K562 (cell line): ENCODE results near the gene ANO3. TPM values are rescaled to one million over a fixed set of nuclear protein-coding genes. Genes with fewer than 3 reads are reported as not detected.
"Not testable (repeated sequence)": the region's sequence is repeated elsewhere in the genome, so short reads cannot be mapped to it uniquely, and the experiment has no call there.

Experiments used
- ATAC-seq: fragments of 200-7000 bp; cut with Tn5 transposase; 3 replicates; pipeline ENCODE4 v1.9.1; 2020; ENCODE audit warnings: moderate library complexity
- BruUV-seq: library from RNA; stranded (reverse); fragments of 400-500 nt; replicated peaks from 2 replicates; lab custom pipeline; 2021; lab: Mats Ljungman, UMichigan
- CTCF ChIA-PET: fragments of 300-600 bp; formaldehyde crosslinking; extraction: SDS; loops from one replicate; lab custom pipeline; 2021; ENCODE audit warnings: low intra/inter-chr PET ratio; lab: Yijun Ruan, JAX
- POLR2A ChIA-PET: fragments of 300-600, 350-650 bp; sonication (Branson Sonifier 250); formaldehyde crosslinking; extraction: SDS; loops from one replicate; lab custom pipeline; 2021; ENCODE audit warnings: antibody characterized with exemption, inconsistent platforms; lab: Yijun Ruan, JAX
- DNase-seq, 4 experiments: peaks; one replicate each; pipeline versions ENCODE4 v3.0.0 to v3.0.0-alpha.2; 2011 to 2018; ENCODE audit warnings: low spot score in 3 of 4, mixed read lengths in 3 of 4; ENCODE audit errors: extremely low read depth in 1 of 4
- FAIRE-seq: peaks from 2 replicates; lab custom pipeline; 2011; peaks lifted over from hg19 to GRCh38; lab: Jason Lieb, UNC
- H2AFZ ChIP-seq: 2 replicates; pipeline ENCODE4 v1.6.0; 2011; ENCODE audit warnings: low read depth, low read length, control low read depth, inconsistent platforms
- H3K27ac ChIP-seq: fragments of 200-600 bp; 3 replicates; pipeline ENCODE4 v1.8.0; 2011; ENCODE audit warnings: low read depth, mild to moderate bottlenecking, control low read depth, inconsistent platforms, low read length, moderate library complexity, mixed read lengths; ENCODE audit errors: extremely low read depth
- H3K27me3 ChIP-seq, 2 experiments: fragments of 300-600 bp in 1 of 2; 2 replicates in 1 of 2; 3 replicates in 1 of 2; pipeline versions ENCODE4 v1.6.0 to v1.8.0; 2011; ENCODE audit warnings: inconsistent platforms in 2 of 2, low read length in 2 of 2, mild to moderate bottlenecking in 1 of 2, mixed read lengths in 1 of 2, moderate library complexity in 1 of 2; ENCODE audit not compliant: control insufficient read depth in 2 of 2, insufficient read depth in 2 of 2
- H3K36me3 ChIP-seq: fragments of 300-600 bp; 3 replicates; pipeline ENCODE4 v1.8.0; 2011; ENCODE audit warnings: mild to moderate bottlenecking, low read length, inconsistent platforms; ENCODE audit not compliant: control insufficient read depth, insufficient read depth
- H3K4me1 ChIP-seq, 2 experiments: fragments of 200-600 bp in 1 of 2; replicated peaks in 1 of 2; 2 replicates in 1 of 2; 3 replicates in 1 of 2; pipeline versions ENCODE4 v1.5.1 to v1.8.0; 2011; ENCODE audit warnings: inconsistent platforms in 2 of 2, low read length in 2 of 2, mild to moderate bottlenecking in 1 of 2, mixed read lengths in 1 of 2, moderate library complexity in 1 of 2; ENCODE audit not compliant: control insufficient read depth in 2 of 2, insufficient read depth in 2 of 2
- H3K4me2 ChIP-seq: 2 replicates; pipeline ENCODE4 v1.6.1; 2011; ENCODE audit warnings: low read length, control low read depth, inconsistent platforms, mixed read lengths; ENCODE audit not compliant: insufficient read depth
- H3K4me3 ChIP-seq: fragments of 200-600 bp; sonication (generic), shearing (Covaris generic); 2 replicates; pipeline ENCODE4 v1.5.1; 2016; ENCODE audit warnings: control low read depth, inconsistent platforms
- H3K79me2 ChIP-seq: fragments of 200-600 bp; 3 replicates; pipeline ENCODE4 v1.8.0; 2011; ENCODE audit warnings: low read length, inconsistent platforms; ENCODE audit not compliant: control insufficient read depth, insufficient read depth
- H3K9ac ChIP-seq, 2 experiments: 2 replicates each; pipeline versions ENCODE4 v1.6.0 to v1.6.1; 2011; ENCODE audit warnings: low read depth in 2 of 2, low read length in 2 of 2, control low read depth in 1 of 2, inconsistent platforms in 1 of 2, mild to moderate bottlenecking in 1 of 2, mixed read lengths in 1 of 2; ENCODE audit not compliant: insufficient read depth in 1 of 2
- H3K9me1 ChIP-seq: one replicate; pipeline ENCODE4 v1.6.0; 2011; ENCODE audit warnings: inconsistent platforms, mild to moderate bottlenecking, low read length, moderate library complexity; ENCODE audit not compliant: control insufficient read depth, insufficient read depth
- H3K9me3 ChIP-seq: replicated peaks from 2 replicates; pipeline ENCODE4 v1.5.1; 2011; ENCODE audit warnings: low read depth, low read length, inconsistent platforms; ENCODE audit not compliant: control insufficient read depth, insufficient read depth
- H4K20me1 ChIP-seq: replicated peaks from 2 replicates; pipeline ENCODE4 v1.6.1; 2011; ENCODE audit warnings: low read length, inconsistent platforms, mixed read lengths; ENCODE audit not compliant: control insufficient read depth, insufficient read depth
- CBFA2T3 ChIP-seq: fragments of 450-650 bp; IDR thresholded peaks from 2 replicates; pipeline ENCODE4 v1.6.1; 2017
- CEBPG ChIP-seq, 3 experiments: fragments of 200-800 bp in 1 of 3; sonication (Bioruptor generic) in 1 of 3; sonication (generic) in 1 of 3; formaldehyde crosslinking in 1 of 3; IDR thresholded peaks in 2 of 3; conservative IDR thresholded peaks in 1 of 3; 2 replicates each; pipeline versions ENCODE4 v1.6.1 to v1.8.0; 2016 to 2022; ENCODE audit warnings: missing compliant biosample characterization in 2 of 3, missing genetic modification characterization in 2 of 3, mild to moderate bottlenecking in 1 of 3, missing genetic modification reagents in 1 of 3
- MAZ ChIP-seq, 2 experiments: fragments of 450-650 bp in 1 of 2; sonication (generic) in 1 of 2; formaldehyde crosslinking; IDR thresholded peaks in 1 of 2; conservative IDR thresholded peaks in 1 of 2; 2 replicates each; pipeline versions ENCODE4 v1.4.0 to v1.5.0; 2020; ENCODE audit warnings: mild to moderate bottlenecking in 1 of 2, missing genetic modification reagents in 1 of 2
- SLC30A9 ChIP-seq: fragments of 250-450 bp; sonication (Bioruptor Pico); IDR thresholded peaks from 2 replicates; pipeline ENCODE4 v1.8.0; 2022; ENCODE audit warnings: mild to moderate bottlenecking, moderate library complexity
- TAF7 ChIP-seq: fragments of 450-650 bp; IDR thresholded peaks from 2 replicates; pipeline ENCODE4 v1.6.1; 2016; ENCODE audit warnings: missing genetic modification characterization, missing compliant biosample characterization
- ZSCAN32 ChIP-seq: fragments of 450-650 bp; formaldehyde crosslinking; IDR thresholded peaks from 2 replicates; pipeline ENCODE4 v1.4.0; 2020; ENCODE audit warnings: mild to moderate bottlenecking, moderate library complexity
- WGBS: fragments of 100-300 bp; shearing (Covaris generic); methylation state at CpG from one replicate; pipeline ENCODE4 v1.1.6; 2016; ENCODE audit warnings: low coverage, mixed read lengths; ENCODE audit not compliant: insufficient coverage; ENCODE audit errors: missing lambda C conversion rate; 5-methylcytosine and 5-hydroxymethylcytosine counted together
- in situ Hi-C: fragments of 300-500 bp; cut with MboI; formaldehyde crosslinking; loops from 4 replicates; pipeline ENCODE4 v1.15.0; 2018; ENCODE audit warnings: inconsistent platforms, mixed read lengths
- intact Hi-C: fragments of 100-400 bp; cut with micrococcal nuclease; formaldehyde crosslinking; loops from 2 replicates; pipeline ENCODE4 v1.14.2; 2022
- polyA plus RNA-seq, 8 experiments: library from polyadenylated mRNA; depleted of rRNA in 4 of 8; stranded (reverse) in 5 of 8; unstranded in 3 of 8; fragments of >200 nt; fragmentation: Nextera tagmentation in 2 of 8; fragmentation: Illumina TruSeq in 1 of 8; extraction: Ambion mirVana in 2 of 8; extraction: Trizol in 1 of 8; gene quantifications; 2 replicates each; pipeline versions ENCODE4 v1.2.1 to v1.2.3, GENCODE V29; 2011 to 2014; ENCODE audit warnings: inconsistent platforms in 1 of 8, missing spikeins in 1 of 8
- total RNA-seq, 7 experiments: library from RNA; depleted of rRNA in 6 of 7; stranded (reverse); fragments of >200 nt in 6 of 7; fragmentation: Illumina TruSeq in 2 of 7; extraction: Trizol in 2 of 7; gene quantifications; 2 replicates each; pipeline versions ENCODE4 v1.2.1 to v1.2.3, GENCODE V29; 2011 to 2021; ENCODE audit warnings: low replicate concordance in 1 of 7
- TF ChIP-seq, protein P1 (sequence below): fragments of 250-450 bp; sonication (Bioruptor Pico); IDR thresholded peaks from 2 replicates; pipeline ENCODE4 v1.8.0; 2022; ENCODE audit warnings: inconsistent platforms, mild to moderate bottlenecking, moderate library complexity, borderline replicate concordance

The ANO3 gene
- total and polyA plus RNA-seq, 9 of the 15 experiments (the other 6 are each of a cell fraction or from before 2014, with no cell fraction given): 0.01 to 0.13 (median 0.04) TPM; not detected in 1

DNA sequence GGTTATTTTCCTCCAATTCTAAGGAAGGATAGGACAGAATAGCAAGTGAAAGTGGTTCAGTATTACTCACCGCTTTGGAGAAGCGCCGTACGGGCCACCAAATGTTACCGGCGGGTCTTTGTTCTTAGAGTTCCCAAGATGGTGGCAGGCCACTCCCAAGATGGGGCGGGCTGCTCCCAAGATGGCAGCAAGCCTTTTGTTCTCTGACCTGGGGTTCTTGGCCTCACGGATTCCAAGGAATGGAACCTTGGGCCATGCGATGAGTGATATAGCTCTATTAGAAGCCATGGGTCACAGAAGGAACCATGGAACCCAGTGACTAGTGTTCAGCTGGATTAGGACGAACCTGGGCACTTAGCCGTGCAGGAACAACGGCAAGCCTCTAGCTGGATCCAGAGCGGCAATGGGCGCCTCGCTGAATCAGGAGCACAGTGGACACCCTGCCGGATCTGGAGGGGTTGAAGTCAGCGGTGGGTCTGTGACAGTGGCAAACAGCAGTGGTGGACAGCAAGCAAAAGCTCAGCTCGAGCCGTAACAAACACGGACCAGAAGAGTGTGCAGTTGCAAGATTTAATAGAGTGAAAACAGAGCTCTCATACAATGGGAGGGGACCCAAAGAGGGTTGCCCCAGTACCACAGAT is 265.2 kb downstream of the ANO3 start:
- peak in 1 of 4 experiments; percentile 3 for DNase-seq
- FAIRE-seq, H3K9me1 ChIP-seq, H3K36me3 ChIP-seq, H4K20me1 ChIP-seq, ATAC-seq, in situ Hi-C loops, POLR2A ChIA-PET, CTCF ChIA-PET, H3K9ac ChIP-seq, H2AFZ ChIP-seq, H3K79me2 ChIP-seq, H3K4me1 ChIP-seq, H3K4me3 ChIP-seq, H3K4me2 ChIP-seq, H3K27me3 ChIP-seq, H3K9me3 ChIP-seq, BruUV-seq, intact Hi-C loops: not testable (repeated sequence)
- WGBS: 5% methylated on average over 19 of the region's 20 CpGs
- H3K27ac ChIP-seq: peak overlapping the region; percentile 46; the same call in 1 of the 3 replicates
- peak; percentile 77 for TF ChIP-seq TAF7 (tag)
- TF ChIP-seq MAZ (CRISPR knock-in tag; conservative IDR thresholded peaks at IDR 0.05 in 1 of 2, IDR thresholded peaks at IDR 0.05 in 1 of 2): peak in 1 of 2 experiments; percentile 52; a peak in 1 of 4 replicates

GRCh38 chr11:26597899-26598298 is 266.0 kb downstream of the ANO3 start:
- H2AFZ ChIP-seq: no peak overlapping the region
- BruUV-seq: no TSS peak
- H3K27ac ChIP-seq: no peak overlapping the region
- 0% methylated on average over 1 of the region's 2 CpGs for WGBS
- H3K36me3 ChIP-seq: no peaks in the 10 kb centered on the region
- H3K4me1 ChIP-seq: no peaks in the 10 kb centered on the region
- no peak for TF ChIP-seq CEBPG (CRISPR knock-in tag; IDR thresholded peaks at IDR 0.05)
- peak; percentile 47 to 53; a peak in 3 of 4 replicates for TF ChIP-seq CEBPG (tag; conservative IDR thresholded peaks at IDR 0.05 in 1 of 2, IDR thresholded peaks at IDR 0.05 in 1 of 2)
- TF ChIP-seq ZSCAN32 (CRISPR knock-in tag): no peak
- TF ChIP-seq, protein P1, sequence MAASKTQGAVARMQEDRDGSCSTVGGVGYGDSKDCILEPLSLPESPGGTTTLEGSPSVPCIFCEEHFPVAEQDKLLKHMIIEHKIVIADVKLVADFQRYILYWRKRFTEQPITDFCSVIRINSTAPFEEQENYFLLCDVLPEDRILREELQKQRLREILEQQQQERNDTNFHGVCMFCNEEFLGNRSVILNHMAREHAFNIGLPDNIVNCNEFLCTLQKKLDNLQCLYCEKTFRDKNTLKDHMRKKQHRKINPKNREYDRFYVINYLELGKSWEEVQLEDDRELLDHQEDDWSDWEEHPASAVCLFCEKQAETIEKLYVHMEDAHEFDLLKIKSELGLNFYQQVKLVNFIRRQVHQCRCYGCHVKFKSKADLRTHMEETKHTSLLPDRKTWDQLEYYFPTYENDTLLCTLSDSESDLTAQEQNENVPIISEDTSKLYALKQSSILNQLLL (CRISPR knock-in tag): no peak
- TF ChIP-seq CBFA2T3: no peak
- no peak for TF ChIP-seq SLC30A9 (CRISPR knock-in tag)
- ATAC-seq: no peak
- intact Hi-C loops (no loop called here), in situ Hi-C loops (no loop called here)
- FAIRE-seq: no peak
- no peaks in the 10 kb centered on the region for H4K20me1 ChIP-seq
- CTCF ChIA-PET: no interaction called here
- H3K9ac ChIP-seq: no peak overlapping the region
- H3K27me3 ChIP-seq: no peaks in the 10 kb centered on the region
- no peaks in the 10 kb centered on the region for H3K79me2 ChIP-seq
- H3K4me2 ChIP-seq: no peak overlapping the region
- no peaks in the 10 kb centered on the region for H3K9me3 ChIP-seq
- no peak overlapping the region for H3K4me3 ChIP-seq
- POLR2A ChIA-PET: no interaction called here
- H3K9me1 ChIP-seq: no peaks in the 10 kb centered on the region
- DNase-seq: no peak
